PC-3 (cell line): ENCODE data around the gene PLEKHG4. TPM values are rescaled to one million over a fixed set of nuclear protein-coding genes. Genes with fewer than 3 reads are reported as not detected.

Experiments used
- ATAC-seq: fragments of 200-7000 bp; cut with Tn5 transposase; 2 replicates; pipeline ENCODE4 v1.9.1; 2020; ENCODE audit warnings: mild to moderate bottlenecking, moderate library complexity
- BruUV-seq: library from RNA; stranded (reverse); fragments of 400-500 nt; replicated peaks from 2 replicates; lab custom pipeline; 2021; lab: Mats Ljungman, UMichigan
- CTCF ChIA-PET: fragments of 300-600 bp; sonication (Branson Sonifier 250); formaldehyde crosslinking; loops from one replicate; lab custom pipeline; 2022; ENCODE audit warnings: antibody characterized with exemption; lab: Charles Lee
- POLR2A ChIA-PET: fragments of 300-600 bp; sonication (Branson Sonifier 250); formaldehyde crosslinking; loops from one replicate; lab custom pipeline; 2022; ENCODE audit warnings: antibody characterized with exemption; ENCODE audit not compliant: unreplicated experiment; lab: Charles Lee
- DNase-seq: peaks from one replicate; pipeline ENCODE4 v3.0.0-alpha.2; 2015
- H2AFZ ChIP-seq: fragments of 300-600 bp; sonication (generic); 2 replicates; pipeline ENCODE4 v1.6.0; 2016; ENCODE audit warnings: antibody characterized with exemption, low read length
- H3F3A ChIP-seq: fragments of 300-600 bp; sonication (generic); one replicate; pipeline ENCODE4 v1.6.0; 2017; ENCODE audit warnings: antibody characterized with exemption, low read length, control low read depth, mild to moderate bottlenecking; ENCODE audit not compliant: unreplicated experiment
- H3K27ac ChIP-seq: fragments of 300-600 bp; sonication (generic); 2 replicates; pipeline ENCODE4 v1.5.1; 2016; ENCODE audit warnings: mild to moderate bottlenecking, low read length
- H3K27me3 ChIP-seq: fragments of 300-600 bp; sonication (generic); 2 replicates; pipeline ENCODE4 v1.6.1; 2016; ENCODE audit warnings: low read length, mixed read lengths
- H3K36me3 ChIP-seq: fragments of 300-600 bp; sonication (generic); 2 replicates; pipeline ENCODE4 v1.6.1; 2016; ENCODE audit warnings: low read depth, mixed run types, low read length, mixed read lengths
- H3K4me1 ChIP-seq: fragments of 300-600 bp; sonication (generic); 2 replicates; pipeline ENCODE4 v1.5.1; 2016; ENCODE audit warnings: low read length; ENCODE audit not compliant: insufficient read depth
- H3K4me2 ChIP-seq: fragments of 300-600 bp; sonication (generic); 2 replicates; pipeline ENCODE4 v1.6.0; 2016; ENCODE audit warnings: low read length
- H3K4me3 ChIP-seq: fragments of 300-600 bp; sonication (generic); 2 replicates; pipeline ENCODE4 v1.5.1; 2016; ENCODE audit warnings: mild to moderate bottlenecking, low read length, mixed read lengths
- H3K79me2 ChIP-seq: fragments of 300-600 bp; sonication (generic); 2 replicates; pipeline ENCODE4 v1.6.1; 2017; ENCODE audit warnings: low read length, mixed read lengths
- H3K9ac ChIP-seq: fragments of 300-600 bp; sonication (generic); 2 replicates; pipeline ENCODE4 v1.6.0; 2016; ENCODE audit warnings: mild to moderate bottlenecking, low read length
- H3K9me2 ChIP-seq: fragments of 300-600 bp; sonication (generic); replicated peaks from 2 replicates; pipeline ENCODE4 v1.6.1; 2016; ENCODE audit warnings: mixed run types, low read length, mixed read lengths
- H3K9me3 ChIP-seq: fragments of 300-600 bp; sonication (generic); 2 replicates; pipeline ENCODE4 v1.6.1; 2016; ENCODE audit warnings: low read length, mixed read lengths
- H4K20me1 ChIP-seq: fragments of 300-600 bp; sonication (generic); 2 replicates; pipeline ENCODE4 v1.6.1; 2016; ENCODE audit warnings: low read length, mixed read lengths
- EZH2 ChIP-seq: fragments of 300-600 bp; sonication (generic); IDR thresholded peaks from one replicate; pipeline ENCODE4 v1.6.1; 2017; ENCODE audit warnings: antibody characterized with exemption, mild to moderate bottlenecking, low read length; ENCODE audit not compliant: unreplicated experiment
- EZH2phosphoT487 ChIP-seq: fragments of 300-600 bp; sonication (generic); IDR thresholded peaks from 2 replicates; pipeline ENCODE4 v1.6.1; 2018; ENCODE audit warnings: mild to moderate bottlenecking, antibody characterized with exemption, low read length, borderline replicate concordance
- intact Hi-C: fragments of 100-400 bp; cut with micrococcal nuclease; formaldehyde crosslinking; loops from 2 replicates; pipeline ENCODE4 v1.9.0; 2023
- total RNA-seq: library from RNA; depleted of rRNA; stranded (reverse); fragments of >200 nt; gene quantifications from 2 replicates; pipeline ENCODE4 v1.2.3, GENCODE V29; 2014
- TF ChIP-seq, protein P1 (sequence below): fragments of 300-600 bp; sonication (generic); conservative IDR thresholded peaks from 2 replicates; pipeline ENCODE4 v1.5.1; 2017; ENCODE audit warnings: antibody characterized with exemption, low read depth, mild to moderate bottlenecking, low read length

Gene PLEKHG4
- total RNA-seq, 1 experiment from 2014 or later = 8.9 TPM

GRCh38 chr16:67246081-67246755 lies 33.1 kb upstream of the PLEKHG4 start:
- TF ChIP-seq EZH2 = no peak
- TF ChIP-seq, protein P1, sequence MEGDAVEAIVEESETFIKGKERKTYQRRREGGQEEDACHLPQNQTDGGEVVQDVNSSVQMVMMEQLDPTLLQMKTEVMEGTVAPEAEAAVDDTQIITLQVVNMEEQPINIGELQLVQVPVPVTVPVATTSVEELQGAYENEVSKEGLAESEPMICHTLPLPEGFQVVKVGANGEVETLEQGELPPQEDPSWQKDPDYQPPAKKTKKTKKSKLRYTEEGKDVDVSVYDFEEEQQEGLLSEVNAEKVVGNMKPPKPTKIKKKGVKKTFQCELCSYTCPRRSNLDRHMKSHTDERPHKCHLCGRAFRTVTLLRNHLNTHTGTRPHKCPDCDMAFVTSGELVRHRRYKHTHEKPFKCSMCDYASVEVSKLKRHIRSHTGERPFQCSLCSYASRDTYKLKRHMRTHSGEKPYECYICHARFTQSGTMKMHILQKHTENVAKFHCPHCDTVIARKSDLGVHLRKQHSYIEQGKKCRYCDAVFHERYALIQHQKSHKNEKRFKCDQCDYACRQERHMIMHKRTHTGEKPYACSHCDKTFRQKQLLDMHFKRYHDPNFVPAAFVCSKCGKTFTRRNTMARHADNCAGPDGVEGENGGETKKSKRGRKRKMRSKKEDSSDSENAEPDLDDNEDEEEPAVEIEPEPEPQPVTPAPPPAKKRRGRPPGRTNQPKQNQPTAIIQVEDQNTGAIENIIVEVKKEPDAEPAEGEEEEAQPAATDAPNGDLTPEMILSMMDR = peak; percentile 43
- no peaks in the 10 kb centered on the region for H4K20me1 ChIP-seq
- BruUV-seq = no TSS peak
- DNase-seq = peak; percentile 55
- H3K4me3 ChIP-seq = peak overlapping the region; percentile 89
- CTCF ChIA-PET = interaction anchor here (1.1 to 1.4 kb wide), 3 partner anchors 31 to 153 kb away, joined by 3 to 5 read pairs (median 4); no protein-coding TSS in a partner anchor
- peak overlapping the region; percentile 95 for H3K4me2 ChIP-seq
- peaks cover 60% of the 10 kb centered on the region for H3K4me1 ChIP-seq
- no peaks in the 10 kb centered on the region for H3K9me2 ChIP-seq
- H3K79me2 ChIP-seq = peaks cover 48% of the 10 kb centered on the region
- H3F3A ChIP-seq = peaks cover 15% of the 10 kb centered on the region
- no peaks in the 10 kb centered on the region for H3K27me3 ChIP-seq
- no peaks in the 10 kb centered on the region for H3K9me3 ChIP-seq
- H3K9ac ChIP-seq = peak overlapping the region; percentile 60
- H3K36me3 ChIP-seq = no peaks in the 10 kb centered on the region
- ATAC-seq = peak; percentile 11
- intact Hi-C loops = loop anchor here (10.0 kb wide), 1 partner anchor 51 kb away; the partner anchor contains the start of genes E2F4, ELMO3 and EXOC3L1
- peak overlapping the region; percentile 88 for H3K27ac ChIP-seq
- POLR2A ChIA-PET = interaction anchor here (0.6 kb wide), 3 partner anchors 57 to 478 kb away, joined by 3 to 8 read pairs (median 4); no protein-coding TSS in a partner anchor
- H2AFZ ChIP-seq = peak overlapping the region; percentile 64

DNA sequence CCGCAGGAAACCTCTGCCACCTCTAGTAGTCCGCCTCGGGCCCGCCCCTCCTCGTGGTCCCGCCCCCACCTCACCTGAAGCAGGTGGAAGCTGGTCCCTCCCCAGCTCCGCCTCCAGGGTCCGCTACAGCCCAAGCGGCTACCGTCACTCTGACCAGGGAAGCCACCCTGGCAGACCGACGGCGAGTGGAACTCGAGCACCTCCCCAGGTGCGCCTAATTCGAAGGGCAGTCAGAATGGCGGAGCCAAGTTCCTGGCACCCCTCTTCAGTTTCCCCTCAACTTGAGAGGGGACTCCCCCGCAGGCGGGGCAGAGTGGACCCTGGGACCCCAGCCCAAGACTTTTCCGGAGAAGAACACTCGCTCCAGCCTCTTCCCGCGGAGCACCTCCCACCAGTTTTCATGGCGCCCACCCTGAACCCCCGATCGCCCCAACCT lies 32.6 kb upstream of the PLEKHG4 start:
- peak overlapping the region; percentile 16 for H3K27ac ChIP-seq
- TF ChIP-seq EZH2phosphoT487 (no peak), EZH2 (no peak)
- TF ChIP-seq, protein P1 = no peak
- ATAC-seq = peak; percentile 40
- H3K4me2 ChIP-seq = peak overlapping the region; percentile 95
- H3K36me3 ChIP-seq = no peaks in the 10 kb centered on the region
- POLR2A ChIA-PET = interaction anchor here (0.6 to 0.7 kb wide), 4 partner anchors 64 to 479 kb away, joined by 3 to 8 read pairs (median 4); no protein-coding TSS in a partner anchor
- H3K27me3 ChIP-seq = no peaks in the 10 kb centered on the region
- peak; percentile 83 for DNase-seq
- intact Hi-C loops = loop anchor here (10.0 kb wide), 1 partner anchor 52 kb away; the partner anchor contains the start of genes E2F4, ELMO3 and EXOC3L1
- H3F3A ChIP-seq = peaks cover 10% of the 10 kb centered on the region
- H3K79me2 ChIP-seq = peaks cover 48% of the 10 kb centered on the region
- H3K4me3 ChIP-seq = peak overlapping the region; percentile 89
- CTCF ChIA-PET = interaction anchor here (0.6 to 1.7 kb wide), 7 partner anchors 14 to 226 kb away, joined by 3 to 21 read pairs (median 5); no protein-coding TSS in a partner anchor
- H2AFZ ChIP-seq = peak overlapping the region; percentile 70
- peak overlapping the region; percentile 72 for H3K9ac ChIP-seq
- no peaks in the 10 kb centered on the region for H3K9me3 ChIP-seq
- TSS peak; percentile 25 for BruUV-seq
- H3K4me1 ChIP-seq = peaks cover 54% of the 10 kb centered on the region
- no peaks in the 10 kb centered on the region for H4K20me1 ChIP-seq
- no peaks in the 10 kb centered on the region for H3K9me2 ChIP-seq
